NOMO-1 treated with dmso at 0.1 percent for 144 hours (cell line): ENCODE measurements around the gene YIF1A.

ENCODE experiments used
- DNase-seq: peaks from one replicate; lab custom pipeline; 2025; ENCODE audit not compliant: unreplicated experiment; lab: John Stamatoyannopoulos, UW

Gene YIF1A

GRCh38 chr11:66247801-66248200, 41.1 kb downstream of the YIF1A start:
- no peak for DNase-seq

GRCh38 chr11:66247295-66247694, 41.6 kb downstream of the YIF1A start:
- DNase-seq: no peak

- no peak for DNase-seq
Observed at GRCh38 chr11:66243782-66244535, 45.0 kb downstream of the YIF1A start.

- DNase-seq: no peak
Observed at GRCh38 chr11:66242095-66242765, 46.7 kb downstream of the YIF1A start.

GRCh38 chr11:66240781-66241136, 48.2 kb downstream of the YIF1A start:
- no peak for DNase-seq

- DNase-seq: no peak
Observed at GRCh38 chr11:66239998-66240780, 48.8 kb downstream of the YIF1A start.

- no peak for DNase-seq
Observed at GRCh38 chr11:66239511-66239910, 49.4 kb downstream of the YIF1A start.

- no peak for DNase-seq
Observed at GRCh38 chr11:66238786-66239413, 50.0 kb downstream of the YIF1A start.

GRCh38 chr11:66237867-66238266, 51.1 kb downstream of the YIF1A start:
- DNase-seq: no peak

- DNase-seq: no peak
Observed at GRCh38 chr11:66235141-66235540, 53.8 kb downstream of the YIF1A start.
